GM21529 (cell line): Measurements from ENCODE around the gene ACTL6A.

Experiments
- ATAC-seq: cut with Tn5 transposase; IDR thresholded peaks from one replicate; pipeline ENCODE4 v1.9.1; 2021; ENCODE audit not compliant: unreplicated experiment

Gene ACTL6A

GRCh38 chr3:179589143-179589542 lies 26.4 kb downstream of the ACTL6A start:
- ATAC-seq: peak; percentile 71

GRCh38 chr3:179590669-179591068 lies 27.9 kb downstream of the ACTL6A start:
- no peak for ATAC-seq

- no peak for ATAC-seq
Observed at GRCh38 chr3:179591313-179591712, 28.6 kb downstream of the ACTL6A start.

- ATAC-seq: no peak
Observed at GRCh38 chr3:179599531-179599930, 36.8 kb downstream of the ACTL6A start.

- no peak for ATAC-seq
Observed at GRCh38 chr3:179603321-179603720, 40.6 kb downstream of the ACTL6A start.

- ATAC-seq: no peak
Observed at GRCh38 chr3:179603831-179604230, 41.1 kb downstream of the ACTL6A start.

GRCh38 chr3:179604321-179605078 lies 41.8 kb downstream of the ACTL6A start, which contains the start of the genes MRPL47 and NDUFB5:
MRPL47 (minus strand) TSS chr3:179604638; CDS start chr3:179604624, 14 bp downstream.
NDUFB5 (plus strand) TSS chr3:179604794; CDS start chr3:179604816, 22 bp downstream.
- peak; percentile 95 for ATAC-seq

- ATAC-seq: peak; percentile 23
Observed at GRCh38 chr3:179606534-179607085, 43.9 kb downstream of the ACTL6A start.

GRCh38 chr3:179608931-179609720 lies 46.4 kb downstream of the ACTL6A start:
- ATAC-seq: peak; percentile 63

- ATAC-seq: no peak
Observed at GRCh38 chr3:179610066-179610465, 47.3 kb downstream of the ACTL6A start.

- ATAC-seq: no peak
Observed at GRCh38 chr3:179613807-179614206, 51.1 kb downstream of the ACTL6A start.

- no peak for ATAC-seq
Observed at GRCh38 chr3:179615458-179616173, 52.9 kb downstream of the ACTL6A start.

GRCh38 chr3:179622023-179622422 lies 59.3 kb downstream of the ACTL6A start:
- ATAC-seq: no peak

GRCh38 chr3:179624451-179624850 lies 61.7 kb downstream of the ACTL6A start:
- no peak for ATAC-seq

GRCh38 chr3:179630753-179631451 lies 68.2 kb downstream of the ACTL6A start:
- ATAC-seq: no peak
